HepG2 (cell line): ENCODE measurements around the gene GHRL. TPM values are rescaled to one million over a fixed set of nuclear protein-coding genes. Genes with fewer than 3 reads are reported as not detected.

Experiments used
- ATM ChIP-seq: fragments of 450-650 bp; IDR thresholded peaks from 2 replicates; pipeline ENCODE4 v1.7.1; 2017; ENCODE audit warnings: mild to moderate bottlenecking, borderline replicate concordance
- BCLAF1 ChIP-seq: fragments of 450-650 bp; IDR thresholded peaks from 2 replicates; pipeline ENCODE4 v1.6.1; 2017; ENCODE audit warnings: mild to moderate bottlenecking
- E2F1 ChIP-seq: sonication (generic); formaldehyde crosslinking; IDR thresholded peaks from 2 replicates; pipeline ENCODE4 v1.5.0; 2020; ENCODE audit warnings: missing genetic modification reagents
- FOSL2 ChIP-seq: sonication (generic); formaldehyde crosslinking; IDR thresholded peaks from 2 replicates; pipeline ENCODE4 v1.4.0; 2020; ENCODE audit warnings: missing genetic modification reagents
- PITX1 ChIP-seq: sonication (generic); formaldehyde crosslinking; IDR thresholded peaks from 2 replicates; pipeline ENCODE4 v1.5.1; 2020; ENCODE audit warnings: mild to moderate bottlenecking, missing genetic modification reagents
- PRDM4 ChIP-seq: sonication (generic); formaldehyde crosslinking; IDR thresholded peaks from 2 replicates; pipeline ENCODE4 v1.9.0; 2021; ENCODE audit warnings: missing genetic modification reagents, borderline replicate concordance
- REST ChIP-seq, 2 experiments: IDR thresholded peaks; 2 replicates each; pipeline ENCODE4 v1.6.1; 2011 to 2012; ENCODE audit warnings: low read length in 2 of 2, borderline replicate concordance in 1 of 2, low read depth in 1 of 2, mild to moderate bottlenecking in 1 of 2, moderate library complexity in 1 of 2
- TEAD2 ChIP-seq: sonication (generic); formaldehyde crosslinking; IDR thresholded peaks from 2 replicates; pipeline ENCODE4 v1.9.0; 2021; ENCODE audit warnings: missing genetic modification reagents
- TOPORS ChIP-seq: sonication (generic); formaldehyde crosslinking; IDR thresholded peaks from 2 replicates; pipeline ENCODE4 v1.8.0; 2023; ENCODE audit warnings: mild to moderate bottlenecking, missing genetic modification reagents
- ZBTB25 ChIP-seq: IDR thresholded peaks from 2 replicates; pipeline ENCODE4 v1.6.1; 2018; ENCODE audit warnings: missing genetic modification reagents
- ZNF513 ChIP-seq: sonication (generic); formaldehyde crosslinking; conservative IDR thresholded peaks from 2 replicates; pipeline ENCODE4 v1.5.0; 2020; ENCODE audit warnings: missing genetic modification reagents
- ZNF678 ChIP-seq: sonication (generic); formaldehyde crosslinking; IDR thresholded peaks from 2 replicates; pipeline ENCODE4 v1.4.0; 2020; ENCODE audit warnings: mild to moderate bottlenecking, missing genetic modification reagents
- ZNF792 ChIP-seq: IDR thresholded peaks from 2 replicates; pipeline ENCODE4 v1.6.1; 2016
- polyA plus RNA-seq, 8 experiments: library from polyadenylated mRNA; depleted of rRNA in 3 of 8; stranded (reverse) in 7 of 8; unstranded in 1 of 8; fragments of >200 nt; fragmentation: Illumina TruSeq in 4 of 8; extraction: Trizol in 4 of 8; gene quantifications; 2 replicates each; pipeline versions ENCODE4 v1.2.1 to v1.2.3, GENCODE V29; 2011 to 2016; ENCODE audit warnings: low read depth in 4 of 8, missing spikeins in 1 of 8, mixed read lengths in 1 of 8; ENCODE audit not compliant: insufficient read depth in 1 of 8
- total RNA-seq, 5 experiments: library from RNA; depleted of rRNA; stranded (reverse); fragments of >200 nt; fragmentation: Illumina TruSeq; extraction: Trizol; gene quantifications; 2 replicates each; pipeline ENCODE4 v1.2.3, GENCODE V29; 2016; ENCODE audit warnings: low read depth in 1 of 5

Gene GHRL
- total and polyA plus RNA-seq, 2 of the 13 experiments (the other 11 are each of a cell fraction or from before 2014, with no cell fraction given) = 0.09 TPM; not detected in 1

- TF ChIP-seq ATM = no peak
- TF ChIP-seq E2F1 (CRISPR knock-in tag) = peak; percentile 42; the same call in 1 of the 2 replicates
- TF ChIP-seq ZNF513 (CRISPR knock-in tag) = peak; percentile 43; the same call in 1 of the 2 replicates
- TF ChIP-seq ZBTB25 (CRISPR knock-in tag) = peak; percentile 20; the same call in 1 of the 2 replicates
- TF ChIP-seq ZNF678 (CRISPR knock-in tag) = 0 out of 2 replicates have a peak, but pooled peaks have one; percentile 56
- TF ChIP-seq FOSL2 (CRISPR knock-in tag) = peak; percentile 30; the same call in 1 of the 2 replicates
- TF ChIP-seq PITX1 (CRISPR knock-in tag) = peak; percentile 50; the same call in 1 of the 2 replicates
- TF ChIP-seq BCLAF1 = no peak
- TF ChIP-seq TEAD2 (CRISPR knock-in tag) = 0 out of 2 replicates have a peak, but pooled peaks have one; percentile 44
- TF ChIP-seq REST (IDR thresholded peaks at IDR 0.05; ENCODE audit: borderline replicate concordance in 1 of 2, low read depth in 1 of 2, low read length in 2 of 2) = peak in 1 of 2 experiments; percentile 15; a peak in 1 of 4 replicates
- TF ChIP-seq ZNF792 (CRISPR knock-in tag) = peak; percentile 58; the same call in 1 of the 2 replicates
- TF ChIP-seq TOPORS (CRISPR knock-in tag) = no peak
- TF ChIP-seq PRDM4 (CRISPR knock-in tag) = no peak
Observed at GRCh38 chr3:10248184-10248983, 44.4 kb downstream of the GHRL start, which contains the start of gene TATDN2 (continued).
